NCI-H774 (cell line): ENCODE measurements around the gene SOCS1.

Source experiments
- DNase-seq: peaks from one replicate; lab custom pipeline; 2025; lab: John Stamatoyannopoulos, UW

Gene SOCS1

DNA sequence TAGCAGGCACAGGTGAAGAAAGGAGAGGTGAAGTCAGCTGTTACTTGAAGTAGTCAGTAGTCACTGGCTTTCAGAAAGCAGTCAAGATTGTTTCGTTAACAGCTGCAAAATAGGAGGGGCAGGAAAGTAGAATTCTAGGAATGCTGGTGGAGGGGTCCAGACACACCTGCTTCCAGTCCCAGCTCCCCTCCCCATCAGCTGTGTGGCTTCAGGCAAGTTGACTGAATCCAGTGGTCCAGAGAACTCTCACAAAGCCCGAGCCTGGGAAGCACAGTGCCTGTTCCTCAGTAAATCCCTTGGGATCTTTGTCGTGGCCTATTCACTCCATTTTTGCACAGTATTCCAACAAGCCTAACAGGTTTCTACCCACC, 4.6 kb upstream of the SOCS1 start:
- no peak for DNase-seq

GRCh38 chr16:11259655-11260595, 3.9 kb upstream of the SOCS1 start:
- no peak for DNase-seq

GRCh38 chr16:11258553-11259492, 2.8 kb upstream of the SOCS1 start:
- DNase-seq, result no peak

DNA sequence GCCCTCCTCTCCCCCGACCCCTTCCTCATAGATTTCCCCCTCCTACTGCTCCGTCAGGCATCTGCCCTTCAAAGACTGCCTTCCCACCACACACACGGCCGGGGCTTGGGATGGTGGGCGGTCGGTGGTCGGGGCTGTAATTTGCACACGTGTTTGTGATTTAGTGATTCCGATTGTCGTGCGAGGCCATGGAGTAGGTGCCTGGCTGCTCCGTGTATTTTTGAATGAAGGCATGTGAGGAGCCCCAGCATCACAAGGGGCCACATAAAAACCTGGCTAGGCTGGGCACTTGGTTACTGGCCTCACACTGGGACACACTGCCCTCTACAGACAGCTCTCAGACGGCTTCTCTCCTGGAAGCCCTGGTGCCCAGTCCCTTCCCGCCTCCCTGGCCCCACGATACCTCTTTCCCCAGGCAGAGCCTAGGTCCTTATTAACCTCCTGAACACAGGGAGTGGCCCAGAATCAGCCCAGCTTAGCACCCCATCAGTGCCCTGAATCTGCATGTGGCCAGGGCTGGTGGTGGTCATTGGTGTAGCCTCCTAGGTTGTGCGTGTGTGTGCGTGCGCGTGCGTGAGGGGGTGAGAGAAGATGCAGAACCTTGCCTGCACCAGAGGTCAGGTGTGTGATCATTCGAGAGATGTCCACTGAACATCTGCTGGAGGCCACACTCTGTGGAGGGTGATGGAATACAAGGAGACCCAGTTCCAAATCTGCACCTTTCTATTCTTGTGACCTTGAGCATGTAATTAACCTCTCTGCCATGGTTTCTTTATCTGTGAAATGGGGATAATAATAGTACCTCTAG, 1.3 kb upstream of the SOCS1 start:
- DNase-seq, result peak; percentile 75

GRCh38 chr16:11256661-11257130, 692 bp upstream of the SOCS1 start:
- no peak for DNase-seq

DNA sequence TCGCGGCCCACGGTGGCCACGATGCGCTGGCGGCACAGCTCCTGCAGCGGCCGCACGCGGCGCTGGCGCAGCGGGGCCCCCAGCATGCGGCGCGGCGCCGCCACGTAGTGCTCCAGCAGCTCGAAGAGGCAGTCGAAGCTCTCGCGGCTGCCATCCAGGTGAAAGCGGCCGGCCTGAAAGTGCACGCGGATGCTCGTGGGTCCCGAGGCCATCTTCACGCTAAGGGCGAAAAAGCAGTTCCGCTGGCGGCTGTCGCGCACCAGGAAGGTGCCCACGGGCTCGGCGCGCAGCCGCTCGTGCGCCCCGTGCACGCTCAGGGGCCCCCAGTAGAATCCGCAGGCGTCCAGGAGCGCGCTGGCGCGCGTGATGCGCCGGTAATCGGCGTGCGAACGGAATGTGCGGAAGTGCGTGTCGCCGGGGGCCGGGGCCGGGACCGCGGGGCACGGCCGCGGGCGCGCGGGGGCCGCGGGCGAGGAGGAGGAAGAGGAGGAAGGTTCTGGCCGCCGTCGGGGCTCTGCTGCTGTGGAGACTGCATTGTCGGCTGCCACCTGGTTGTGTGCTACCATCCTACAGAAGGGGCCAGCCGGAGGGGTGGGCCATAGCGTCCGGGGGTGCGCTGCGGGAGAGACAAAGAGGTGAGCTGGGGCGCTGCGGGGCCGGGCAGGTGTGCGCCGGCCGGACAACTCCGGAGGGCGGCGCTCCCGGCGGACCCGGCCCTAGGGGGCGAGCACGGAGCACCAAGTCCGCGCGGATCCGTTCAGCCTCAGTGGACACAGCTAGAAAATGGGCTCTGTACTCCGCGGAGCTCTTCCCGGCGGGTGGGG, 879 bp downstream of the SOCS1 start:
- no peak for DNase-seq

DNA sequence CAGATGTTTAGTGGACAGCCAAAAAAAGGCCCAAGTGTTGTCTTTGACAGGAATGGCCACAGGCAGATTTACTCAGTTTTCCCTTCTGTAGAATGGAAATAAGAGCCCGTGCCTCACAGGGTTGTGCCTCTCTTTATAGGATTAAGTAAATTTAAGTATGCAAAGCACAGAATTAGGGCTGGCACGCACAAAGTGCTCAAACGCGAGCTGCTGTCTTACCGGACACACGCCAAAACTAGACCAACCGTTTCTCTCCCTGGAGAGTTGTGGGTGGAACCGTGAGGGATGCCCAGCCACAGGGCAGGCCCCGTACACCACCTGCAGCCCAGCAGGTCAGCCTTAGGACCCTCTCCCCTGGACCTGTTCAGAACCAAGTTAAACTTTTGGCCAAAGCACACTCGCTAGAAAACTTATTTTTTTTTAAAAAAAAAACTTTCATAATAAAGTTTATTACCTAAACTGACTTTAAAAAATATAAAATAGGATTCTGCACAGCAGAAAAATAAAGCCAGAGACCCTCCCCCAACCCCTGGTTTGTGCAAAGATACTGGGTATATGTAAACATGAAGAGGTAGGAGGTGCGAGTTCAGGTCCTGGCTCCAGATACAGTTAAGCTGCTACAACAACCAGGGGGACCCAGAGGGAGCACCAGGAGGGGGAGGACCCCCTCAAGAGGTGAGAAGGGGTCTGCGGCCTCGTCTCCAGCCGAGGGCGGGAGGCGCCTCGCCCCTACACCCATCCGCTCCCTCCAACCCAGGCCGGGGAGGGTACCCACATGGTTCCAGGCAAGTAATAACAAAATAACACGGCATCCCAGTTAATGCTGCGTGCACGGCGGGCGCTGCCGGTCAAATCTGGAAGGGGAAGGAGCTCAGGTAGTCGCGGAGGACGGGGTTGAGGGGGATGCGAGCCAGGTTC, 1.8 kb downstream of the SOCS1 start:
- no peak for DNase-seq

DNA sequence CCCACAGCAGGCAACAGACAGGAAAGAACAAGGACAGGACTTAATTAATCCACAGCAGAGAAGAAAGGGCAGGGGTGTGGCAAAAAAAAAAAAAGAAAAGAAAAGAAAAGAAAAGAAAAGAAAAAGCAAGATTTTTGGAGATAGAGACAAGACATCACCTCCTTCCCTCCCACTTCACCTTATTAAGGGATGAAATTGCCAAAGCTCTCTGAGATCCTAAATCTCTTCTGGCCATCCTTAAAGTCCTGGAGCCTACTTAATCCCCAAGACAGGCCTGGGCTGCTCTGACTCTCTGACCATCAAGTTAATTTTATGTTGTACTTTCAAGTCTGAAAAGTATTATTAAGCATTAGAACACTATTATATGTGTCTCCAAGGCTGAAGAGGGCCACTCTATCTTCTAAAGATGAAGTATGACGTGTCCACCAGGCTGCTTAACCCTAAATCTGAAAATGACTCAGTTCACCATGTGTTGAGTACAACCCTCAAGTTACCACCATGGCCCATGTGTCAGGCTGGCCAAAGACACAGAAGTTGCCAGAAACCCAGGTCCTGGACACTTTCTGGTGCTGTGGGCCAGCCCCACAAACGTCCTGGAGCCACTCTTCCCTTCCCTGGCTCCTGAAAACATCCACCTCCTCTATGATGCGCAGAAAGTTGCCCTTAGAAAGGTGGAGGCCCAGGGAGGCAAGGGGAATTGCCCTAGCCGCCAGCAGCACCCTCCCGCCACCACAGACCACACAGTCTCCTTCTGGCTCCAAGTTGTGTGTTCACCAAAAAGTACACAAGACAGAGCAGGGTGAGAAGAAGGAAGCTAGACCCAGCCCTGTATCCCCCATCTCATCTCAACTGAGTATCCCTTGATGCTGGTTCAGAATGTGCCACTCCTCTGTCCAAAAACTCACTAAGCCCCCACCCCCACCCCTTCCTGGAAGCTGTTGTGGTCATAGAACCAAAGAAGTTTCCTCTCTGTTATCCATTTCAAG, 2.7 kb downstream of the SOCS1 start:
- no peak for DNase-seq

GRCh38 chr16:11252482-11252931, 3.5 kb downstream of the SOCS1 start:
- DNase-seq, result no peak

GRCh38 chr16:11251525-11252481, 4.2 kb downstream of the SOCS1 start:
- DNase-seq, result no peak

- DNase-seq, result no peak
These were observed 5.0 kb downstream of the SOCS1 start for GRCh38 chr16:11250786-11251524.

DNA sequence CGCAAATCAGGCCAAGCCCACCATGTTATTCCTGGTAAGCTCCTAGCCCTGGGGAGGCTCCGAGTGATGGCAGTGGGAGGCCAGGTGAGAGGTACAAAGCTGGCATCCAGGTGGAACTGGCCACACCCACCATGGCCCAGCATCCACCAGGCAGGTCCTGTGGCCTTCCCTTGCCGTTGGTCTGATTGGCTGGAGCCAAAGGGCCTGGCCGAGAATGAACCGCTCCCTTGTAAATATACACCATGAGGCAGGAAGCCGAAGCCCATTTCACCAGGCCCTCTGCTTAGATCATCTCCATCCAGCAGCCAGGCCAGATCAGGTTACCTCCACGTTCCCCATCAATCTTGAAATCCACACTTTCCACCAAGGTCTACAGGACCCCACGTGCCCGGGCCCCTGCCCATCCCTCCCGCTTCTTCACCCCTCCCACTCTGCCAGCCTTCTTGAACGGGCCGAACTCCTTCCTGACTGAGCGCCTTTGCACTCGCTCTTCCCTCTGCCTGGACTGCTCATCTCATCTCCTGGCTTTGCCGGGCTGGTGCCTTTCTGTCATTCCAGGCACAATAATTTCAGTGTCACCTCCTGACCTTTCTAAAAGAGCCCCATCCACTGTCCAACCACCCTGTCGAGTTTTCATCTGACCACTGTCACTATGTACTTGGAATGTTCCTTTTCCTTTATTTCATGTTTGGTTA, 5.8 kb downstream of the SOCS1 start:
- no peak for DNase-seq

DNA sequence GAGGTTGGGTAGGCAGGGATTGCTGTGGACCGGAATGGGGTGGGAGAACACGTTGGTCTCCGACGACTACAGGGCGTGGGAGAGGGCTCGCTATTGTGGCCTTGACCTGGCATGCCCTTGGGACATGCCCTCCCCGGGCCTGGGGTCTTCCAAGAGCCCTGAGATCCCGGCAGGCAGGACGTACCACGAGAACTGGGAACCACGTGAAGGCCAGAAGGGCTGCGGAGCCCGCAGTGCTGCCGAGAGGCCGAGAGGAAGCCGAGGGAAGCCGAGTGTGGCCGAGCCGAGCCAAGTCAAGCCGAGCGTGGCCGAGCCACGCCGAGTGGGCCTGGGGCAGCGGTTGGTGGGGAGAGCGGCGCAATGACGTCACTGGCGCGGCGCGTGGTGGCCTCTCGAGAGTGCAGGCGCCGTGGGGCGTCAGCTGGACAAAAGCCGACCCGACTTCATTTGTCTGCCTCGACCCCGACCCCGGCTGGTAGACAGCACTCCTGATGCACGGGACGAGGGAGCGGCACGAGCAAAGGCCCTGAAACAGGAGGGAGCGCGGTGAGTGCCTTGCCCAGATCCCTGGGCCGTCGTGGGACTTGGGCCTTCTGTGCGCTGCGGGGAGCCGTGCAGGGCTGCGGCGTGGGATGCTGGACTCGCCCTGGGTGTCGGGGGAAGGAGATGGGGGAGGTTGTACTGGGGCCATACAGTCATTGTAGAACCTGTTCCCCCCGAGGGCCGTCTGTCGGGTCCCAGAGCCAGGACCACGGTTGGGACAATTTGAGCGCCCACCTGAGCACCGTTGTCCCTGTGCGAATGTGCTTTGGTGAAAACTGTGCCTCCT, 6.6 kb downstream of the SOCS1 start:
- DNase-seq, result no peak

DNA sequence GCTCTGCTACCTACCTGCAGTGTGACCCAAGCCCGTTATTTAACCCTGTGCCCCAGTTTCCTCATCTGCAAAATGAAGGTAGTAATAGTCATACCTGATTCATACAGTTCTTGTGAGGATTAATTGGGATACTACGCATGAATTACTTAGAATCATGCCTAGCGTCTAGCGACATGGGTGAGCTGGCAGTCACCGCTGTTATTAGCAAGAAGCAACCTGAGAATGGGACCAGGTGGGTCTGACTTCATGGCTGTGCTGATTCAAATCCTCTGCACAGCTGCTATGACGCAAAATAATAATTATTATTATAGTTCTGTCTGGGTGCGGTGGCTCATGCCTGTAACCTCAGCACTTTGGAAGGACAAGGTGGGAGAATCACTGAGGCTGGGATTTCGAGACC, 7.9 kb downstream of the SOCS1 start:
- DNase-seq, result no peak

GRCh38 chr16:11245988-11246387, 10.0 kb downstream of the SOCS1 start:
- no peak for DNase-seq
